GM12878 (cell line): ENCODE results near the gene COL20A1. TPM values are rescaled to one million over a fixed set of nuclear protein-coding genes. Genes with fewer than 3 reads are reported as not detected.

Source experiments
- ATAC-seq: fragments of 200-7000 bp; cut with Tn5 transposase; 3 replicates; pipeline ENCODE4 v1.9.1; 2020; ENCODE audit warnings: mild to moderate bottlenecking, moderate library complexity
- BruUV-seq: library from RNA; stranded (reverse); fragments of 400-500 nt; replicated peaks from 2 replicates; lab custom pipeline; 2021; lab: Mats Ljungman, UMichigan
- CTCF ChIA-PET: fragments of 300-600 bp; sonication (Branson Sonifier 250); formaldehyde crosslinking; extraction: SDS; loops from one replicate; lab custom pipeline; 2021; ENCODE audit warnings: inconsistent platforms; lab: Yijun Ruan, JAX
- POLR2A ChIA-PET: fragments of 350-600 bp; formaldehyde crosslinking; extraction: SDS; loops from one replicate; lab custom pipeline; 2021; ENCODE audit warnings: inconsistent platforms; lab: Charles Lee
- RAD21 ChIA-PET: fragments of 300-600 bp; sonication (Branson Sonifier 250); formaldehyde crosslinking; loops from one replicate; lab custom pipeline; 2023; ENCODE audit warnings: antibody characterized with exemption; ENCODE audit not compliant: unreplicated experiment; lab: Charles Lee
- SMC1A ChIA-PET: fragments of 300-600 bp; sonication (Branson Sonifier 250); formaldehyde crosslinking; loops from one replicate; lab custom pipeline; 2023; ENCODE audit not compliant: unreplicated experiment, uncharacterized antibody; lab: Charles Lee
- DNase-seq: peaks from one replicate; pipeline ENCODE4 v3.0.0-alpha.2; 2011; ENCODE audit warnings: low read depth, low spot score
- FAIRE-seq: peaks from 3 replicates; lab custom pipeline; 2011; peaks lifted over from hg19 to GRCh38; lab: Jason Lieb, UNC
- H2AFZ ChIP-seq: 2 replicates; pipeline ENCODE4 v1.6.0; 2011; ENCODE audit warnings: low read depth, low read length, control low read depth; ENCODE audit not compliant: control insufficient read depth
- H3K27ac ChIP-seq: 2 replicates; pipeline ENCODE4 v1.5.1; 2011; ENCODE audit warnings: control low read depth; ENCODE audit not compliant: control insufficient read depth, insufficient read depth
- H3K27me3 ChIP-seq, 2 experiments: replicated peaks in 1 of 2; 2 replicates each; pipeline versions ENCODE4 v1.6.0 to v1.6.1; 2011; ENCODE audit warnings: low read length in 1 of 2; ENCODE audit not compliant: control insufficient read depth in 2 of 2, insufficient read depth in 2 of 2
- H3K36me3 ChIP-seq, 2 experiments: 2 replicates each; pipeline ENCODE4 v1.5.1; 2011; ENCODE audit warnings: low read length in 1 of 2; ENCODE audit not compliant: control insufficient read depth in 2 of 2, insufficient read depth in 2 of 2
- H3K4me1 ChIP-seq: 2 replicates; pipeline ENCODE4 v1.6.1; 2011; ENCODE audit warnings: mild to moderate bottlenecking, low read length, moderate library complexity, mixed read lengths; ENCODE audit not compliant: control insufficient read depth, insufficient read depth
- H3K4me2 ChIP-seq: 2 replicates; pipeline ENCODE4 v1.6.0; 2011; ENCODE audit warnings: control low read depth; ENCODE audit not compliant: control insufficient read depth, insufficient read depth
- H3K4me3 ChIP-seq: fragments of 200-600 bp; sonication (generic); 2 replicates; pipeline ENCODE4 v1.5.1; 2016
- H3K79me2 ChIP-seq: 2 replicates; pipeline ENCODE4 v1.6.0; 2011; ENCODE audit warnings: low read length; ENCODE audit not compliant: control insufficient read depth, insufficient read depth
- H3K9ac ChIP-seq: 2 replicates; pipeline ENCODE4 v1.8.0; 2011; ENCODE audit warnings: low read length, control low read depth, mixed read lengths; ENCODE audit not compliant: control insufficient read depth, insufficient read depth
- H3K9me3 ChIP-seq: replicated peaks from 3 replicates; pipeline ENCODE4 v1.5.1; 2011; ENCODE audit warnings: mild to moderate bottlenecking, low read length; ENCODE audit not compliant: control insufficient read depth, insufficient read depth
- H4K20me1 ChIP-seq: 2 replicates; pipeline ENCODE4 v1.6.0; 2011; ENCODE audit not compliant: control insufficient read depth, insufficient read depth
- MEF2A ChIP-seq: IDR thresholded peaks from 2 replicates; pipeline ENCODE4 v1.6.1; 2011; ENCODE audit warnings: low read depth, mild to moderate bottlenecking, low read length, moderate library complexity; ENCODE audit not compliant: insufficient read depth
- MTA2 ChIP-seq: fragments of 450-650 bp; IDR thresholded peaks from 2 replicates; pipeline ENCODE4 v1.6.1; 2016; ENCODE audit warnings: low read depth, mild to moderate bottlenecking, moderate library complexity
- NFYA ChIP-seq: IDR thresholded peaks from 2 replicates; pipeline ENCODE4 v1.6.1; 2011; ENCODE audit warnings: low read depth, mild to moderate bottlenecking, low read length, improper control_type of control experiment, borderline replicate concordance
- SUPT20H ChIP-seq: IDR thresholded peaks from 2 replicates; pipeline ENCODE4 v1.6.1; 2011; ENCODE audit warnings: low read depth, mild to moderate bottlenecking, low read length, moderate library complexity, borderline replicate concordance; ENCODE audit not compliant: control insufficient read depth
- ZNF217 ChIP-seq: fragments of 450-650 bp; IDR thresholded peaks from 2 replicates; pipeline ENCODE4 v1.6.1; 2017; ENCODE audit warnings: antibody characterized with exemption, mild to moderate bottlenecking
- WGBS: methylation state at CpG from one replicate; pipeline ENCODE4 v1.1.6; 2016; ENCODE audit warnings: low lambda C conversion rate; ENCODE audit not compliant: insufficient replicate concordance, insufficient coverage; ENCODE audit errors: missing lambda C conversion rate; 5-methylcytosine and 5-hydroxymethylcytosine counted together
- in situ Hi-C: fragments of 300-500 bp; cut with MboI; formaldehyde crosslinking; loops from 9 replicates; pipeline ENCODE4 v1.14.3; 2018; ENCODE audit warnings: mixed read lengths
- intact Hi-C: fragments of 100-400 bp; cut with micrococcal nuclease; formaldehyde crosslinking; loops from one replicate; pipeline ENCODE4 v1.14.2; 2022; ENCODE audit not compliant: unreplicated experiment
- polyA plus RNA-seq, 11 experiments: library from polyadenylated mRNA; depleted of rRNA in 4 of 11; unstranded in 6 of 11; stranded (reverse) in 5 of 11; fragments of >200 nt; fragmentation: Nextera tagmentation in 4 of 11; fragmentation: Illumina TruSeq in 1 of 11; extraction: Ambion mirVana in 4 of 11; extraction: Trizol in 1 of 11; gene quantifications; 1 replicate in 1 of 11; 2 replicates in 10 of 11; pipeline versions ENCODE4 v1.2.1 to v1.2.3, GENCODE V29; 2011 to 2016; ENCODE audit warnings: inconsistent platforms in 2 of 11, missing spikeins in 2 of 11, low read depth in 1 of 11
- total RNA-seq, 4 experiments: library from RNA; depleted of rRNA in 3 of 4; stranded (reverse); fragments of >200 nt in 3 of 4; fragmentation: Illumina TruSeq in 1 of 4; extraction: Trizol in 1 of 4; gene quantifications; 2 replicates each; pipeline versions ENCODE4 v1.2.1 to v1.2.3, GENCODE V29; 2013 to 2021
- TF ChIP-seq, protein P1 (sequence below): fragments of 450-650 bp; formaldehyde crosslinking; IDR thresholded peaks from 2 replicates; pipeline ENCODE4 v1.4.0; 2020; ENCODE audit warnings: mild to moderate bottlenecking, moderate library complexity

Gene COL20A1
- total and polyA plus RNA-seq, 10 of the 15 experiments (the other 5 are each of a cell fraction or from before 2014, with no cell fraction given), result not detected

DNA sequence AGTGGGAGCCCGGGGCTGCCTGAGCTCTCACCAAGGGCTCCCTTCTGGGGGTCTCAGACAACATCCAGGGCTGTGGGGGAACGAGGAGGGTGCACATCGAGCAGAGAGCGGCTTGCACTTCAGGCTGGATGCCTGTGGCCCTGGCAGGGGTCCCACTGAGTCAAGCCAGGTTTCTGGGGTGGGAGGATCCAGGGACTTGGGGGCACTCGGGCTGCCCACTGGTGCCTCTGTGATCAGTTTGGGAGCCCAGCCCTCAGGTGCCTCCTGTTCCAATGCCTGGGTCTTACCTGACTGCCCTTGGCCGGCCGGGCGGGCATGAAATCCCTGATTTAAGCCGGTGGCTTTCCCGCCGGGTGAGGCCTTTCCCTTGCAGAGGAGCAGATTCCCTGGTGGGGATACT is 470 bp downstream of the COL20A1 start:
- 49% methylated on average over 11 of the region's 11 CpGs for WGBS
- no peaks in the 10 kb centered on the region for H3K4me1 ChIP-seq
- intact Hi-C loops, result no loop called here
- ATAC-seq, result no peak
- POLR2A ChIA-PET, result no interaction called here
- H3K4me2 ChIP-seq, result no peak overlapping the region
- no peaks in the 10 kb centered on the region for H4K20me1 ChIP-seq
- no peak overlapping the region for H3K27ac ChIP-seq
- SMC1A ChIA-PET, result no interaction called here
- no peaks in the 10 kb centered on the region; a peak in 1 of 4 replicates for H3K27me3 ChIP-seq
- peaks cover 0 to 4% of the 10 kb centered on the region in 2 experiments; a peak in 2 of 4 replicates for H3K36me3 ChIP-seq
- no peaks in the 10 kb centered on the region for H3K79me2 ChIP-seq
- no peak for TF ChIP-seq MTA2
- TF ChIP-seq, protein P1, sequence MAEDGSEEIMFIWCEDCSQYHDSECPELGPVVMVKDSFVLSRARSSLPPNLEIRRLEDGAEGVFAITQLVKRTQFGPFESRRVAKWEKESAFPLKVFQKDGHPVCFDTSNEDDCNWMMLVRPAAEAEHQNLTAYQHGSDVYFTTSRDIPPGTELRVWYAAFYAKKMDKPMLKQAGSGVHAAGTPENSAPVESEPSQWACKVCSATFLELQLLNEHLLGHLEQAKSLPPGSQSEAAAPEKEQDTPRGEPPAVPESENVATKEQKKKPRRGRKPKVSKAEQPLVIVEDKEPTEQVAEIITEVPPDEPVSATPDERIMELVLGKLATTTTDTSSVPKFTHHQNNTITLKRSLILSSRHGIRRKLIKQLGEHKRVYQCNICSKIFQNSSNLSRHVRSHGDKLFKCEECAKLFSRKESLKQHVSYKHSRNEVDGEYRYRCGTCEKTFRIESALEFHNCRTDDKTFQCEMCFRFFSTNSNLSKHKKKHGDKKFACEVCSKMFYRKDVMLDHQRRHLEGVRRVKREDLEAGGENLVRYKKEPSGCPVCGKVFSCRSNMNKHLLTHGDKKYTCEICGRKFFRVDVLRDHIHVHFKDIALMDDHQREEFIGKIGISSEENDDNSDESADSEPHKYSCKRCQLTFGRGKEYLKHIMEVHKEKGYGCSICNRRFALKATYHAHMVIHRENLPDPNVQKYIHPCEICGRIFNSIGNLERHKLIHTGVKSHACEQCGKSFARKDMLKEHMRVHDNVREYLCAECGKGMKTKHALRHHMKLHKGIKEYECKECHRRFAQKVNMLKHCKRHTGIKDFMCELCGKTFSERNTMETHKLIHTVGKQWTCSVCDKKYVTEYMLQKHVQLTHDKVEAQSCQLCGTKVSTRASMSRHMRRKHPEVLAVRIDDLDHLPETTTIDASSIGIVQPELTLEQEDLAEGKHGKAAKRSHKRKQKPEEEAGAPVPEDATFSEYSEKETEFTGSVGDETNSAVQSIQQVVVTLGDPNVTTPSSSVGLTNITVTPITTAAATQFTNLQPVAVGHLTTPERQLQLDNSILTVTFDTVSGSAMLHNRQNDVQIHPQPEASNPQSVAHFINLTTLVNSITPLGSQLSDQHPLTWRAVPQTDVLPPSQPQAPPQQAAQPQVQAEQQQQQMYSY (CRISPR knock-in tag), result no peak
- TF ChIP-seq NFYA, result no peak
- TF ChIP-seq SUPT20H, result no peak
- TF ChIP-seq MEF2A, result no peak
- TF ChIP-seq ZNF217, result no peak
- TF ChIP-seq, all 136 proteins: peak for 0
- ChIA-PET CTCF (no interaction called here), RAD21 (no interaction called here)
- FAIRE-seq, result no peak
- in situ Hi-C loops, result no loop called here
- Histone ChIP-seq H2AFZ (no peak overlapping the region), H3K9me3 (no peaks in the 10 kb centered on the region), H3K9ac (no peak overlapping the region), H3K4me3 (no peak overlapping the region)
- no TSS peak for BruUV-seq
- no peak for DNase-seq
